ENCODE data around the gene VPS16. TPM values are rescaled to one million over a fixed set of nuclear protein-coding genes. Genes with fewer than 3 reads are reported as not detected.
A peak's percentile ranks its signal among the peaks of the same experiment; 100 is the strongest.

Gene VPS16
- total RNA-seq, 1 donor from 2014 or later = 24.9 TPM

GRCh38 chr20:2836035-2836434, 4.5 kb upstream of the VPS16 start:
- Mint-ChIP-seq H3K27me3 (ENCODE audit: low read depth, unreplicated experiment) (no peaks in the 10 kb centered on the region), H3K36me3 (ENCODE audit: low read depth, unreplicated experiment) (peaks cover 35% of the 10 kb centered on the region), H3K4me3 (ENCODE audit: unreplicated experiment) (no peak overlapping the region), H3K27ac (ENCODE audit: unreplicated experiment) (peak overlapping the region; percentile 18), H3K4me1 (ENCODE audit: low read depth, unreplicated experiment) (peaks cover 9% of the 10 kb centered on the region), H3K9me3 (ENCODE audit: unreplicated experiment) (no peaks in the 10 kb centered on the region)
- Histone ChIP-seq H3K36me3 (ENCODE audit: insufficient read depth, low read length) (peaks cover 2% of the 10 kb centered on the region), H3K9ac (ENCODE audit: low read length) (no peak overlapping the region), H2AFZ (ENCODE audit: low read depth, low read length) (no peak overlapping the region), H3K79me2 (ENCODE audit: insufficient read depth, low read length) (peaks cover 8% of the 10 kb centered on the region), H4K20me1 (ENCODE audit: insufficient read depth, low read length) (no peaks in the 10 kb centered on the region), H3K27me3 (ENCODE audit: insufficient read depth, low read length) (no peaks in the 10 kb centered on the region), H3K4me2 (ENCODE audit: low read length) (no peak overlapping the region), H3K9me3 (ENCODE audit: insufficient read depth, low read depth, low read length) (no peaks in the 10 kb centered on the region), H3K4me1 (ENCODE audit: insufficient read depth, low read length) (peaks cover 14% of the 10 kb centered on the region), H3K27ac (ENCODE audit: low read depth, low read length) (no peak overlapping the region), H3K4me3 (ENCODE audit: insufficient read depth, low read depth, low read length) (no peak overlapping the region)
- TF ChIP-seq CTCF (IDR thresholded peaks at IDR 0.05; ENCODE audit: insufficient read depth, low read depth, low read length) (no peak), EZH2 (IDR thresholded peaks at IDR 0.05; ENCODE audit: insufficient read depth, low read length) (no peak)
- DNase-seq (ENCODE audit: low read depth) (no peak), FAIRE-seq (no peak)

GRCh38 chr20:2837221-2837960, 3.2 kb upstream of the VPS16 start:
- H3K27ac Mint-ChIP-seq (ENCODE audit: unreplicated experiment) = no peak overlapping the region
- no peak overlapping the region for H3K9ac ChIP-seq (ENCODE audit: low read length)
- H3K9me3 Mint-ChIP-seq (ENCODE audit: unreplicated experiment) = no peaks in the 10 kb centered on the region
- H3K4me1 Mint-ChIP-seq (ENCODE audit: low read depth, unreplicated experiment) = peaks cover 3% of the 10 kb centered on the region
- no peaks in the 10 kb centered on the region for H3K27me3 ChIP-seq (ENCODE audit: insufficient read depth, low read length)
- peaks cover 2% of the 10 kb centered on the region for H3K36me3 ChIP-seq (ENCODE audit: insufficient read depth, low read length)
- no peaks in the 10 kb centered on the region for H3K27me3 Mint-ChIP-seq (ENCODE audit: low read depth, unreplicated experiment)
- peaks cover 15% of the 10 kb centered on the region for H3K79me2 ChIP-seq (ENCODE audit: insufficient read depth, low read length)
- FAIRE-seq (no peak), DNase-seq (ENCODE audit: low read depth) (no peak)
- H3K36me3 Mint-ChIP-seq (ENCODE audit: low read depth, unreplicated experiment) = peaks cover 35% of the 10 kb centered on the region
- H3K27ac ChIP-seq (ENCODE audit: low read depth, low read length) = no peak overlapping the region
- H3K9me3 ChIP-seq (ENCODE audit: insufficient read depth, low read depth, low read length) = no peaks in the 10 kb centered on the region
- no peak overlapping the region for H2AFZ ChIP-seq (ENCODE audit: low read depth, low read length)
- no peak overlapping the region for H3K4me3 ChIP-seq (ENCODE audit: insufficient read depth, low read depth, low read length)
- no peaks in the 10 kb centered on the region for H4K20me1 ChIP-seq (ENCODE audit: insufficient read depth, low read length)
- TF ChIP-seq EZH2 (IDR thresholded peaks at IDR 0.05; ENCODE audit: insufficient read depth, low read length) (no peak), CTCF (IDR thresholded peaks at IDR 0.05; ENCODE audit: insufficient read depth, low read depth, low read length) (no peak)
- peak overlapping the region; percentile 58 for H3K4me3 Mint-ChIP-seq (ENCODE audit: unreplicated experiment)
- H3K4me2 ChIP-seq (ENCODE audit: low read length) = no peak overlapping the region
- H3K4me1 ChIP-seq (ENCODE audit: insufficient read depth, low read length) = peaks cover 9% of the 10 kb centered on the region

- Histone ChIP-seq H3K36me3 (ENCODE audit: insufficient read depth, low read length) (peaks cover 2% of the 10 kb centered on the region), H2AFZ (ENCODE audit: low read depth, low read length) (no peak overlapping the region), H3K9ac (ENCODE audit: low read length) (no peak overlapping the region), H3K27ac (ENCODE audit: low read depth, low read length) (no peak overlapping the region), H3K4me1 (ENCODE audit: insufficient read depth, low read length) (peaks cover 9% of the 10 kb centered on the region), H3K4me3 (ENCODE audit: insufficient read depth, low read depth, low read length) (no peak overlapping the region), H3K4me2 (ENCODE audit: low read length) (no peak overlapping the region), H4K20me1 (ENCODE audit: insufficient read depth, low read length) (no peaks in the 10 kb centered on the region), H3K79me2 (ENCODE audit: insufficient read depth, low read length) (peaks cover 15% of the 10 kb centered on the region), H3K27me3 (ENCODE audit: insufficient read depth, low read length) (no peaks in the 10 kb centered on the region), H3K9me3 (ENCODE audit: insufficient read depth, low read depth, low read length) (no peaks in the 10 kb centered on the region)
- H3K27me3 Mint-ChIP-seq (ENCODE audit: low read depth, unreplicated experiment) = no peaks in the 10 kb centered on the region
- peaks cover 3% of the 10 kb centered on the region for H3K4me1 Mint-ChIP-seq (ENCODE audit: low read depth, unreplicated experiment)
- no peak for DNase-seq (ENCODE audit: low read depth)
- FAIRE-seq = no peak
- no peak overlapping the region for H3K27ac Mint-ChIP-seq (ENCODE audit: unreplicated experiment)
- TF ChIP-seq CTCF (IDR thresholded peaks at IDR 0.05; ENCODE audit: insufficient read depth, low read depth, low read length) = no peak
- no peak for TF ChIP-seq EZH2 (IDR thresholded peaks at IDR 0.05; ENCODE audit: insufficient read depth, low read length)
- H3K36me3 Mint-ChIP-seq (ENCODE audit: low read depth, unreplicated experiment) = peaks cover 35% of the 10 kb centered on the region
- H3K9me3 Mint-ChIP-seq (ENCODE audit: unreplicated experiment) = no peaks in the 10 kb centered on the region
- no peak overlapping the region for H3K4me3 Mint-ChIP-seq (ENCODE audit: unreplicated experiment)
These were observed 2.3 kb upstream of the VPS16 start for GRCh38 chr20:2838170-2838797.

Measured in astrocyte (in vitro differentiated cells and primary cell).